Lower leg skin (tissue), 3 donors: ENCODE results near the gene RET.

ENCODE experiments used
- CTCF ChIP-seq, 3 donors: fragments of 450-650 bp; IDR thresholded peaks; one replicate each; pipeline ENCODE4 v1.5.1; 2016; ENCODE audit warnings: antibody characterized with exemption in 3 of 3, mild to moderate bottlenecking in 3 of 3, moderate library complexity in 2 of 3
- POLR2A ChIP-seq, 2 donors: fragments of 450-650 bp; IDR thresholded peaks; one replicate each; pipeline ENCODE4 v1.6.1; 2016 to 2017; ENCODE audit warnings: antibody characterized with exemption in 2 of 2, mild to moderate bottlenecking in 1 of 2, moderate library complexity in 1 of 2

GRCh38 chr10:43102063-43102828 lies 25.4 kb downstream of the RET start:
- TF ChIP-seq POLR2A (IDR thresholded peaks at IDR 0.05) = no peak
- no peak for TF ChIP-seq CTCF (IDR thresholded peaks at IDR 0.05)
